Subcutaneous abdominal adipose tissue (tissue), 5 donors: ENCODE data around the gene RAPGEFL1.
"Not testable (repeated sequence)": the region's sequence is repeated elsewhere in the genome, so short reads cannot be mapped to it uniquely, and the experiment has no call there.

ENCODE experiments used
- H3K27ac ChIP-seq: one replicate; pipeline ENCODE4 v1.7.0; 2013; ENCODE audit warnings: low read depth, mild to moderate bottlenecking, inconsistent platforms, low read length, moderate library complexity
- H3K27me3 ChIP-seq, 5 donors: one replicate each; pipeline ENCODE4 v1.7.0; 2013; ENCODE audit warnings: low read length in 5 of 5, inconsistent platforms in 1 of 5; ENCODE audit not compliant: control insufficient read depth in 5 of 5, insufficient read depth in 4 of 5
- H3K36me3 ChIP-seq, 5 donors: one replicate each; pipeline ENCODE4 v1.7.0; 2013; ENCODE audit warnings: low read length in 5 of 5; ENCODE audit not compliant: control insufficient read depth in 5 of 5, insufficient read depth in 5 of 5
- H3K4me1 ChIP-seq, 5 donors: one replicate each; pipeline ENCODE4 v1.7.0; 2013; ENCODE audit warnings: low read length in 5 of 5, mild to moderate bottlenecking in 3 of 5, moderate library complexity in 1 of 5; ENCODE audit not compliant: control insufficient read depth in 5 of 5, insufficient read depth in 5 of 5
- H3K4me3 ChIP-seq, 5 donors: one replicate each; pipeline ENCODE4 v1.7.0; 2013; ENCODE audit warnings: low read length in 5 of 5, low read depth in 1 of 5
- H3K9ac ChIP-seq, 5 donors: one replicate each; pipeline ENCODE4 v1.7.0; 2013; ENCODE audit warnings: low read length in 5 of 5, mild to moderate bottlenecking in 4 of 5, moderate library complexity in 3 of 5
- H3K9me3 ChIP-seq, 5 donors: one replicate each; pipeline ENCODE4 v1.7.0; 2013; ENCODE audit warnings: low read length in 5 of 5; ENCODE audit not compliant: control insufficient read depth in 5 of 5
- donor health status: healthy.
- donor health status: healthy.
- donor health status: healthy.
- donor health status: healthy.
- donor health status: healthy.

Gene RAPGEFL1

DNA sequence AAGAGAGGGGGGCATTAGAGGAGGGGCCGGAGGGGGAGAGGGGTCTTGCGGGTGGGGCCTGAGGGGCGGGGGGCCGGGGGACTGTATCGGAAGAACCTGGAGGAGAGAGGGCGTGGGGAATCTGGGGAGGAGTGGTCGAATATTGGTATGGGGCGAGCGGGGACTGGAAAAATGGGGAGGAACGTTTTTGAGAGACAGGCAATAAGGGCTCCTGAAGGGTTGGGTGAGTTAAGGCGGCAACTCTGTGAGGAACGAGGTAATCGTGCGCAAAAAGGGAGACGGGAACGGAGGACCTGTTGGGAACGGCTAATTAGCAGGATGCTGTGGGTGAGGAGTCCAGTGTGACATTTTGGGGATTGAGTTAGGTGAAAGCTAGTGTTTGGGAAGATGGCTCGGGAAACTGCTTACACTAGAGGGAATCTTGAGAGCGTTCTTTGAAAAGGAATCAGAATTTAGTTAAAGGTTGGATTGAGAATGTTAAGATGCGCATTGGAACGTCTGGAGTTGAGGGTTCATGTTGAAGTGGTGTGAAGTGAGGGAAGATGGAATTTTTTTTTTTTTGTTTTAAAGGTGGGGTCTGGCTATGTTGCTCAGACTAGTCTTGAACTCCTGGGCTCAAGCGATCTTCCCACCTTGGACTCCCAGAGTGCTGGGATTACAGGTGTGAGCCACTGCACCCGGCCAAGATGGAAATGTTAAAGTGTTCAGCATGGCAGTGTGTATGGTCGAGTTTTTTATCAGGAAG lies 42.5 kb downstream of the RAPGEFL1 start:
- Histone ChIP-seq H3K9ac (peak overlapping the region; percentile 60 to 93 (median 78)), H3K9me3 (no peaks in the 10 kb centered on the region), H3K36me3 (no peaks in the 10 kb centered on the region), H3K27me3 (no peaks in the 10 kb centered on the region), H3K4me3 (peak overlapping the region; percentile 72 to 99 (median 93)), H3K4me1 (peaks cover 0 to 19% (median 13%) of the 10 kb centered on the region in 5 donors), H3K27ac (peak overlapping the region; percentile 90)

- peak overlapping the region; percentile 15 for H3K27ac ChIP-seq
- H3K36me3 ChIP-seq, result peaks cover 0 to 4% (median 0%) of the 10 kb centered on the region in 5 donors
- H3K27me3 ChIP-seq, result no peaks in the 10 kb centered on the region
- H3K9me3 ChIP-seq, result no peaks in the 10 kb centered on the region
- peaks cover 0 to 20% (median 7%) of the 10 kb centered on the region in 5 donors for H3K4me1 ChIP-seq
- no peak overlapping the region for H3K9ac ChIP-seq
- no peak overlapping the region for H3K4me3 ChIP-seq
Measured at GRCh38 chr17:40224718-40225550, 47.7 kb downstream of the RAPGEFL1 start.

GRCh38 chr17:40229146-40229545 lies 51.9 kb downstream of the RAPGEFL1 start:
- peaks cover 0 to 17% (median 7%) of the 10 kb centered on the region in 5 donors for H3K36me3 ChIP-seq
- H3K27ac ChIP-seq, H3K4me3 ChIP-seq, H3K9ac ChIP-seq, H3K27me3 ChIP-seq, H3K9me3 ChIP-seq: not testable (repeated sequence)
- peaks cover 0 to 11% (median 3%) of the 10 kb centered on the region in 5 donors for H3K4me1 ChIP-seq

GRCh38 chr17:40230670-40231069 lies 53.4 kb downstream of the RAPGEFL1 start:
- Histone ChIP-seq H3K4me3 (no peak overlapping the region), H3K9me3 (no peaks in the 10 kb centered on the region), H3K27ac (no peak overlapping the region), H3K36me3 (peaks cover 0 to 22% (median 10%) of the 10 kb centered on the region in 5 donors), H3K4me1 (peaks cover 0 to under 1% (median 0%) of the 10 kb centered on the region in 5 donors), H3K9ac (no peak overlapping the region), H3K27me3 (no peaks in the 10 kb centered on the region)

- not testable (repeated sequence) for H3K27me3 ChIP-seq, H3K9me3 ChIP-seq, H3K9ac ChIP-seq, H3K4me1 ChIP-seq, H3K27ac ChIP-seq, H3K4me3 ChIP-seq
- peaks cover 0 to 22% (median 10%) of the 10 kb centered on the region in 5 donors for H3K36me3 ChIP-seq
Measured at GRCh38 chr17:40231928-40232327, 54.7 kb downstream of the RAPGEFL1 start.

- Histone ChIP-seq H3K36me3 (peaks cover 0 to 2% (median 0%) of the 10 kb centered on the region in 5 donors), H3K9me3 (no peaks in the 10 kb centered on the region), H3K9ac (no peak overlapping the region), H3K27ac (no peak overlapping the region), H3K27me3 (no peaks in the 10 kb centered on the region), H3K4me3 (no peak overlapping the region), H3K4me1 (peaks cover 0 to 10% (median 6%) of the 10 kb centered on the region in 5 donors)
Measured at GRCh38 chr17:40241252-40241834, 64.1 kb downstream of the RAPGEFL1 start.

GRCh38 chr17:40242774-40243173 lies 65.5 kb downstream of the RAPGEFL1 start:
- Histone ChIP-seq H3K4me3 (no peak overlapping the region), H3K4me1 (peaks cover 0 to 10% (median 6%) of the 10 kb centered on the region in 5 donors), H3K9me3 (no peaks in the 10 kb centered on the region), H3K9ac (no peak overlapping the region), H3K27me3 (no peaks in the 10 kb centered on the region), H3K36me3 (no peaks in the 10 kb centered on the region), H3K27ac (no peak overlapping the region)

DNA sequence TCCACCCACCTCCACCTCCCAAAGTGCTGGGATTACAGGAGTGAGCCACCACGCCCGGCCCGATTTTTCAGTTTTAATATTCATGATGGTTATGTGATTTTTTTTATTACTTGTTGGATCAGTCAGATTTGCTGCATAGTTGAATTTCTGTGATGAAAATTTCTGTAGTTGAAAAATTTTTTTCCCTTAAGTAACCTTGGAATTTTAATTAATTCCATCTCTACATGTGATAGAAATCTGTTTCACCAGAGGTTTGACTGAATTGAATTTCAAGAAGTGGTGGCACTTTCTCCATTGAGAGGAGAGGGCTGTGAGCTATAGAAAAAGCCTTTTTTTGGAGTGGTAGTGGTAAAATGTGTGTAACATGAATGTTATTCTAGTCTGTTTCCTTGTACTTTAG lies 66.5 kb downstream of the RAPGEFL1 start:
- H3K27me3 ChIP-seq, result no peaks in the 10 kb centered on the region
- no peak overlapping the region for H3K4me3 ChIP-seq
- peaks cover 0 to 10% (median 6%) of the 10 kb centered on the region in 5 donors for H3K4me1 ChIP-seq
- H3K9ac ChIP-seq, result no peak overlapping the region
- no peaks in the 10 kb centered on the region for H3K9me3 ChIP-seq
- H3K36me3 ChIP-seq, result no peaks in the 10 kb centered on the region
- no peak overlapping the region for H3K27ac ChIP-seq

DNA sequence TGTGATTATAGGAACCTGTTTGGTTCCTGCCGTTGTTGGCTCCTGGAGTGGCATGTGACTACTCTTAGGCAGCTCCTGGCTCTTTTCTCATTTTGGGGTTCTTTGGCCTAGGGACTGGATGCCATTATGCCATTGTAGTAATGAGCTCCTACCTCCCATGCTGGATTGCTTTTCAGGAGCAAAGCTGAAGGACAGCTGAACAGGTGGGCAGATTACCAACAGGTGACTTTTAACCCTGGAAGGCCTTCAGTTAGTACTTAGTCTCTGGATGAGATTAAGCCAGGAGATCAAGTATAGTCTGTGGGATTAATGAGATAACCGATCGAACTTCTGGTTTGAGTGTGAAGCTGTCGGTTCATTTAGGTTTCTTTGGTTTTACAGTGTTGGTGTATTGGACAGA lies 67.0 kb downstream of the RAPGEFL1 start:
- H3K36me3 ChIP-seq, result no peaks in the 10 kb centered on the region
- no peak overlapping the region for H3K4me3 ChIP-seq
- H3K27ac ChIP-seq, result peak overlapping the region; percentile 7
- peaks cover 0 to 10% (median 6%) of the 10 kb centered on the region in 5 donors for H3K4me1 ChIP-seq
- no peak overlapping the region for H3K9ac ChIP-seq
- H3K27me3 ChIP-seq, result no peaks in the 10 kb centered on the region
- no peaks in the 10 kb centered on the region for H3K9me3 ChIP-seq
